Osteoblast (primary cell): ENCODE results near the gene ANKRD55. TPM values are rescaled to one million over a fixed set of nuclear protein-coding genes. Genes with fewer than 3 reads are reported as not detected.
"Not testable (repeated sequence)": the region's sequence is repeated elsewhere in the genome, so short reads cannot be mapped to it uniquely, and the experiment has no call there.

ENCODE experiments used
- DNase-seq: peaks from one replicate; pipeline ENCODE4 v3.0.0; 2011; ENCODE audit warnings: low spot score, mixed read lengths; ENCODE audit not compliant: insufficient read length; ENCODE audit errors: missing footprints
- H2AFZ ChIP-seq: 2 replicates; pipeline ENCODE4 v1.6.0; 2011; ENCODE audit warnings: mild to moderate bottlenecking, low read length
- H3K27ac ChIP-seq: 2 replicates; pipeline ENCODE4 v1.5.1; 2011; ENCODE audit warnings: mild to moderate bottlenecking, low read depth, low read length, moderate library complexity
- H3K27me3 ChIP-seq: 2 replicates; pipeline ENCODE4 v1.6.0; 2012; ENCODE audit warnings: mild to moderate bottlenecking, control low read depth, inconsistent platforms, low read length, moderate library complexity; ENCODE audit not compliant: insufficient read depth
- H3K36me3 ChIP-seq: 2 replicates; pipeline ENCODE4 v1.5.1; 2011; ENCODE audit warnings: mild to moderate bottlenecking, low read length, control low read depth, moderate library complexity; ENCODE audit not compliant: insufficient read depth
- H3K4me1 ChIP-seq: 2 replicates; pipeline ENCODE4 v1.5.1; 2011; ENCODE audit warnings: mild to moderate bottlenecking, low read length, control low read depth, moderate library complexity; ENCODE audit not compliant: insufficient read depth
- H3K4me2 ChIP-seq: 2 replicates; pipeline ENCODE4 v1.6.0; 2011; ENCODE audit warnings: mild to moderate bottlenecking, low read length; ENCODE audit not compliant: insufficient read depth
- H3K4me3 ChIP-seq: fragments of 200-600 bp; sonication (generic); 3 replicates; pipeline ENCODE4 v1.5.1; 2012; ENCODE audit warnings: mild to moderate bottlenecking, low read length, inconsistent platforms; ENCODE audit not compliant: insufficient read depth
- H3K79me2 ChIP-seq: 2 replicates; pipeline ENCODE4 v1.6.0; 2012; ENCODE audit warnings: mild to moderate bottlenecking, low read length, control low read depth, inconsistent platforms; ENCODE audit not compliant: insufficient read depth
- H3K9me3 ChIP-seq: 2 replicates; pipeline ENCODE4 v1.5.1; 2011; ENCODE audit warnings: low read depth, low read length, control low read depth
- H4K20me1 ChIP-seq: 2 replicates; pipeline ENCODE4 v1.6.0; 2012; ENCODE audit warnings: mild to moderate bottlenecking, low read length, control low read depth; ENCODE audit not compliant: insufficient read depth
- CTCF ChIP-seq: IDR thresholded peaks from 2 replicates; pipeline ENCODE4 v1.5.1; 2011; ENCODE audit warnings: mild to moderate bottlenecking, low read depth, low read length, moderate library complexity; ENCODE audit errors: extremely low read depth
- total RNA-seq: library from RNA; depleted of rRNA; stranded (reverse); fragments of >200 nt; gene quantifications from 2 replicates; pipeline ENCODE4 v1.2.3, GENCODE V29; 2012

Gene ANKRD55
- total RNA-seq, 1 donor, result not detected

DNA sequence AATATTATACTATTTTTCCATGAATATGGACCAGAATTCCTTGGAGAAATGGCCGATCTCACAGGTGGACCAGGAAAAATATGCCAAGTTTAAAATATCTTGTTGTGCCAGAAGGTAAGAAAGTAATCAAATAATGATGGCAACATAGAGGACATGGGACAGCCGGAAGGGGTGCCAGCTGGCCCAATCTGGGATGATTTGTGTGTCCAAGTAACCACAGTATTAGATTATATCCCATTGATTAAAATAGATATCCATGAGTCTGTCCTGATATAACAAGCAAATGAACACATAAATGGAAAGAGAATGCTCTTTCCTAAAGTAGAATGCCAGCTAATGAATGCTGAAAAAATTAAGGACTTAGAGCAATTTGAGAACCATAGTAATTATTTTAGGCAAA is 39.6 kb upstream of the ANKRD55 start:
- no peak for TF ChIP-seq CTCF
- Histone ChIP-seq H3K9me3 (no peaks in the 10 kb centered on the region), H3K36me3 (no peaks in the 10 kb centered on the region), H3K4me3 (no peak overlapping the region), H4K20me1 (no peaks in the 10 kb centered on the region), H3K27ac (no peak overlapping the region), H3K4me2 (no peak overlapping the region), H2AFZ (no peak overlapping the region), H3K27me3 (no peaks in the 10 kb centered on the region), H3K79me2 (no peaks in the 10 kb centered on the region), H3K4me1 (peaks cover 10% of the 10 kb centered on the region)
- DNase-seq, result no peak

GRCh38 chr5:56270568-56271392 is 37.6 kb upstream of the ANKRD55 start:
- Histone ChIP-seq H3K79me2 (no peaks in the 10 kb centered on the region), H2AFZ (peak overlapping the region; percentile 57), H3K36me3 (no peaks in the 10 kb centered on the region), H3K27me3 (no peaks in the 10 kb centered on the region), H3K4me1 (peaks cover 7% of the 10 kb centered on the region), H3K4me2 (peak overlapping the region; percentile 59), H3K27ac (peak overlapping the region; percentile 5), H3K4me3 (peak overlapping the region; percentile 6), H3K9me3 (no peaks in the 10 kb centered on the region), H4K20me1 (no peaks in the 10 kb centered on the region)
- peak; percentile 83 for DNase-seq
- TF ChIP-seq CTCF, result peak; percentile 100

DNA sequence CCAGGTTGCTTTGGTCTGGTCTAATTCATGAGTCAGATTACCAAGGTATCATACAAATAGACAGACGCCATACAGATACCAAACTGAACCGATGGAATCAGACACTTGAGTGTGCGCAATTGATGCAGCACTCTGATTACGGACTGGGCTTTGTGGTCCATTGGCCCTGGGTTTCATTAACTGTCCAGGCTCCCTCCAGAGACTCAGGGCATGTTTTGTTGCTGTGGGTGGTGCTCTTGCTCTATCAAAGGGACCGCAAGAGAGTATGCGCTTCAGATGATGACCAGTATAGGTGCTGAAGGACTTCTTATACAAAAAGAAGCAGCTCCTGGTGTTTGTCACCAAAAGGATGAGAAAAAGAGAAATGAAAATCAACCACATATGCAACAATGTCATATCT is 36.9 kb upstream of the ANKRD55 start:
- Histone ChIP-seq H4K20me1 (no peaks in the 10 kb centered on the region), H3K36me3 (no peaks in the 10 kb centered on the region), H3K27me3 (no peaks in the 10 kb centered on the region), H3K27ac (no peak overlapping the region), H3K4me2 (no peak overlapping the region), H3K79me2 (no peaks in the 10 kb centered on the region), H3K9me3 (no peaks in the 10 kb centered on the region), H3K4me3 (no peak overlapping the region), H3K4me1 (peaks cover 7% of the 10 kb centered on the region), H2AFZ (no peak overlapping the region)
- no peak for DNase-seq
- no peak for TF ChIP-seq CTCF

DNA sequence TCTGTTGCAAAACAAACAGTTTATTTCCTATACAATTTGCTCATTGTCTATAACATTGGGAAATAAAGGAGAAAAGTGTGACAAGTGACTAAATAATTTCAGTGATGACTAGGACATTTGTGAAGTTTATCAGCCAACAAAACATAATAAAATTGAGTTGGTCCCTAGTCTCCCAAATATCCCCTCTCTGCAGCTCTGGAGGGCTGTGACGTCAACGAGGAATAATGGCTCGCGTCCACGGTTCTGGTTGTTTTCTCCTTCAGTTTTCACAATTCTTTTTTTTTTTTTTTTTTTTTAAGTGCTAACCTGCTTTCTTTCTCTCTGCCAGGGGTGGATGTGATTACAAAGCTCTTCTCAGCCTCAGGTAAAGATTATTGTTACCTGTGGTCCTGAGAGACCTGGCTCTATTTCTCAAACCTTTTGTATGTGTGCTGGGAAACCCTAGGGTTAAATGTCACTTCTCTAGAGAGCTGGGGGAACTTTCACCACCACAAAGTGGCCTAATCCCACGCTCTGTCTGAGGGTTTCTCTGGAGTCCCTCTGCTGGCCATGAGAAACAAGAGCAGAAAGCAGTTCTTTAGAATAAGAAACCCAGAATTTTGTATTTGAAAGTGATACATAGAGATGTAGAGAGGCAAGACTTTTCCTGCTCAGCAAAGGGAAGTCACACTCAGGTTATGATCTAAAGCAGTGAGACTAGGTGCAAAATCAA is 36.2 kb upstream of the ANKRD55 start:
- Histone ChIP-seq H3K36me3 (no peaks in the 10 kb centered on the region), H3K27me3 (no peaks in the 10 kb centered on the region), H3K4me2 (peak overlapping the region; percentile 5), H3K4me1 (peaks cover 7% of the 10 kb centered on the region), H3K27ac (no peak overlapping the region), H3K9me3 (no peaks in the 10 kb centered on the region), H3K79me2 (no peaks in the 10 kb centered on the region), H2AFZ (no peak overlapping the region), H3K4me3 (no peak overlapping the region), H4K20me1 (no peaks in the 10 kb centered on the region)
- TF ChIP-seq CTCF, result peak; percentile 73
- peak; percentile 37 for DNase-seq

- not testable (repeated sequence) for H4K20me1 ChIP-seq, H3K4me3 ChIP-seq, H3K9me3 ChIP-seq, H3K4me2 ChIP-seq, H3K27ac ChIP-seq, H3K79me2 ChIP-seq, DNase-seq, H3K36me3 ChIP-seq, H3K4me1 ChIP-seq, H2AFZ ChIP-seq, H3K27me3 ChIP-seq
Measured at GRCh38 chr5:56268707-56269106, 35.6 kb upstream of the ANKRD55 start.
